K562 (cell line): ENCODE measurements around the gene NR6A1.

ENCODE experiments used
- CTCF ChIP-seq, 3 experiments: IDR thresholded peaks in 2 of 3; conservative IDR thresholded peaks in 1 of 3; 2 replicates each; pipeline ENCODE4 v1.5.1; 2011 to 2012; ENCODE audit warnings: low read length in 3 of 3, mild to moderate bottlenecking in 3 of 3, control low read depth in 2 of 3, improper control_type of control experiment in 1 of 3, inconsistent platforms in 1 of 3, low read depth in 1 of 3, mixed read lengths in 1 of 3, moderate library complexity in 1 of 3; ENCODE audit not compliant: insufficient read depth in 2 of 3
- REST ChIP-seq, 2 experiments: fragments of 450-650 bp; formaldehyde crosslinking in 1 of 2; IDR thresholded peaks; 2 replicates each; pipeline versions ENCODE4 v1.4.0 to v1.6.1; 2014 to 2020; ENCODE audit warnings: mild to moderate bottlenecking in 2 of 2, borderline replicate concordance in 1 of 2, low read depth in 1 of 2
- ZBTB43 ChIP-seq: sonication (generic); formaldehyde crosslinking; IDR thresholded peaks from 2 replicates; pipeline ENCODE4 v1.8.0; 2023; ENCODE audit warnings: mild to moderate bottlenecking, missing genetic modification reagents
- ZNF764 ChIP-seq: fragments of 250-450 bp; sonication (Bioruptor Pico); IDR thresholded peaks from 2 replicates; pipeline ENCODE4 v1.4.0; 2020; ENCODE audit warnings: low read depth, mild to moderate bottlenecking, moderate library complexity

GRCh38 chr9:124600407-124600806 lies 170.7 kb downstream of the NR6A1 start:
- TF ChIP-seq REST (IDR thresholded peaks at IDR 0.05; ENCODE audit: borderline replicate concordance) (no peak), REST (CRISPR knock-in tag; IDR thresholded peaks at IDR 0.05; ENCODE audit: low read depth) (no peak), ZBTB43 (CRISPR knock-in tag) (no peak), CTCF (IDR thresholded peaks at IDR 0.05 in 2 of 3, conservative IDR thresholded peaks at IDR 0.05 in 1 of 3; ENCODE audit: insufficient read depth in 2 of 3, low read depth in 1 of 3, low read length in 3 of 3) (no peak), ZNF764 (CRISPR knock-in tag) (no peak)
